GM21423 (cell line): Measurements from ENCODE around the gene PCK2.
"Not testable (repeated sequence)": the region's sequence is repeated elsewhere in the genome, so short reads cannot be mapped to it uniquely, and the experiment has no call there.

Experiments used
- ATAC-seq: cut with Tn5 transposase; IDR thresholded peaks from one replicate; pipeline ENCODE4 v1.9.1; 2021; ENCODE audit warnings: mild to moderate bottlenecking, moderate library complexity; ENCODE audit not compliant: unreplicated experiment

Gene PCK2

DNA sequence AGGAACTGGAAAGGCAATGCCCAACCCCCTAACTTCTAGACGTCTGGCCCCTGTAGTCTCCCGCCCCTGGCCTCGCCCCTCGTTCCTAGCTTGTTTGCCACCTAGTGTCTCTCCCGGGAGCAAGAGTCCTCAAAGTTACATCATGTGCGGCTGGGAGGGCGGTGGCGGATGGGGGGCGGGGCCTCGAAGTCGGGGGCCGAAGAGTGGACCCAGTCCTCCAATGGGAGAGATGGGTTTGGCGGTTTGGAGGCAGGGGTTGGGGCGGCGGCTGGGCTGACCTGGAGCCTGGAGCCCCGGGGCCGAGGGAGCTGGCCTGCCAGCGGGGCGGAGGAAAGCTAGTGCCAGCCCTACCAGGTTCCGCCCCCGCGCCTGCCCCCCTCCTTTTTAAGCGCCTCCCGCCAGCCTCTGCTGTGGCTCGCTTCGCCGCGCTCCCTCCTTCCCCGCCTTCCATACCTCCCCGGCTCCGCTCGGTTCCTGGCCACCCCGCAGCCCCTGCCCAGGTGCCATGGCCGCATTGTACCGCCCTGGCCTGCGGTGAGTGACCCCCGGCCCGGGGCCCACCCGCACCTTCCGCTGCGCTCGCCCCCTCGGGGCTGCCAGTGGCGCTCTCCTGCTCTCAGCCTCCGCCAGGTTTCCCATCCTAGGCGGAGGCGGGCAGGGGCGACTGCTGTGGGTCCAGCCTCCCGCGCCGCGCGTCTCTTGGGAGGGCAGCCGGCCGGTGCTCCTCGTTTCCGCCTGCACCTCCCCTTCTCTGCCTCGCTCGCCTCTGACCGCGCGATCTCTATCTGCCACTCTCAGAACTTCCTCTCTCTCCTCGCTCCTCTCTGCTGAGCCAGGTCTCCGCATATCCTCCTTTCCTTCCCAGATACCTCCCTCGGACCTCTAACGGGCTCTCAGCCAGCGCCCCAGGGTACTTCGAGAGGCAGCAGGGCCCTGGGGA, at the start of gene PCK2:
Gene PCK2 (plus strand): TSS at position 411 of the 940 bp plus-strand sequence. CDS start 95 bp downstream, at position 506.
- peak; percentile 46 for ATAC-seq

DNA sequence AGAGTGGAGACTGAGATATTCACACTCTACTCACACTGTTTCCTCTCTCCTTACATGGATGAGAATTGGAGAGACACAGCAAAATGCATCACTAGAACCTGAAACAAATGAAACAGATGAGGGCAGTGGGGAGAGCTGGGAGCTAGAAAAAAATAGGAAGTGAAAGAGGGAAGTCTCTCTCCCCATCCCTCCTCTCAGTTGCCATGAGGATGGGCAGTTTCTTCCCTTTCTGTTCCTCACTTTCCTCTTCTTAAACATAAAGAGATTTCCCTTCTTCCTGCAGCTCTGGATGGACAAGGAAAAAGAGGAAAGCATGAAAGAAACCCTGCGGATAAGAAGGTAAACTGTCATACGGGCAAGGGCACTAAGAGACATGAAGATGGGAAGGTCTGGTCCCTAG, 45.1 kb upstream of the PCK2 start:
- ATAC-seq: not testable (repeated sequence)

DNA sequence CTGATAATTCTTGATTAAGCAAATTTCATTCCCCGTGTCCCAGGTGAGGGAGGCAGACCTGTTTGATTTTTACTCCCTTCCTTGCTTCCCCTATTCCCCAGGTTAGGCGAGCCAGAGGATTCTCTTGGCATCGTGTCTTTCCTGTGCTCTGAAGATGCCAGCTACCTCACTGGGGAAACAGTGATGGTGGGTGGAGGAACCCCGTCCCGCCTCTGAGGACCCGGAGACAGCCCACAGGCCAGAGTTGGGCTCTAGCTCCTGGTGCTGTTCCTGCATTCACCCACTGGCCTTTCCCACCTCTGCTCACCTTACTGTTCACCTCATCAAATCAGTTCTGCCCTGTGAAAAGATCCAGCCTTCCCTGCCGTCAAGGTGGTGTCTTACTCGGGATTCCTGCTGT, 43.4 kb upstream of the PCK2 start:
- ATAC-seq: not testable (repeated sequence)

- no peak for ATAC-seq
These were observed 42.8 kb upstream of the PCK2 start for GRCh38 chr14:24051176-24051788.

GRCh38 chr14:24051789-24052655, 42.1 kb upstream of the PCK2 start, which contains the start of gene CARMIL3:
Gene CARMIL3 (plus strand): TSS chr14:24052009. CDS start chr14:24052154, 145 bp downstream.
- peak; percentile 75 for ATAC-seq

- no peak for ATAC-seq
These were observed 41.2 kb upstream of the PCK2 start for GRCh38 chr14:24052656-24053547.

- ATAC-seq: no peak
These were observed 40.4 kb upstream of the PCK2 start for GRCh38 chr14:24053548-24054323.

- ATAC-seq: no peak
These were observed 39.8 kb upstream of the PCK2 start for GRCh38 chr14:24054324-24054641.

DNA sequence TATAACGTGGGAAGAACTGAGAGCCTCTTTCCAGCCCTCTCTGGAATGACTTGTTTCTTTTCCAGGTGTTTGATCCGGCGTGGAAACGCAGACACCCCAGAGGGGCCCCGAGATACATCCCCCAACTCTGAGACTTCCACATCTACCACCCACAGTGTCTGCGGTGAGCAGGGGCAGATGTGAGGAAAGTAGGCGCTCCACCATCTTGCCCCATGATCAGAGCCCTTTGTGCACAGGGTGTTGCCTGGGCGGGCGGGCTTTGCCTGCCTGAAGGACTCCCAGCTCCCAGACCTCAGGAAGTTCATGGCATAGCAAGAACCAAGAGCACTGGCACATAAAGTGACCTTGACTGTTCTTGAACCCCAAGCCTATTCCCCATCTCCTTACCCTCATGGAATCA, 39.5 kb upstream of the PCK2 start:
- ATAC-seq: no peak

GRCh38 chr14:24055971-24056799, 37.9 kb upstream of the PCK2 start:
- no peak for ATAC-seq

DNA sequence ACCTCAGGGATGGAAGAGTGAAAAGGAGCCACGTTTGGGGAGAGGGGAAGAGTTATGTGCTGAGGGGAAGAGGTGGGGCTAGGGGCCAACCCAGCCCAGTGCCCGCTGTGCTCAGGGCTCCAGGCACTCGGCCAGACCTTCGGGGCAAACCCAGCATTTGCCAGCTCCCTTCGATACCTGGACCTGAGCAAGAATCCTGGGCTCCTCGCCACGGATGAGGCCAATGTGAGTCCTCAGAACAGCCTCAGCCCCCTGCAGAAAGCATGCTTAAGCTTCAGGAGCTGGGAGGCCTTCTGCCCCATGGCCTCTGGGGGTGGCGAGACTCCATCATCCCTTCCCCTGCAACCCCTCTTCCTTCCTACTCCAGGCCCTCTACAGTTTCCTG, 37.3 kb upstream of the PCK2 start:
- no peak for ATAC-seq

GRCh38 chr14:24057271-24057670, 36.8 kb upstream of the PCK2 start:
- no peak for ATAC-seq

- no peak for ATAC-seq
These were observed 36.2 kb upstream of the PCK2 start for GRCh38 chr14:24057867-24058259.

DNA sequence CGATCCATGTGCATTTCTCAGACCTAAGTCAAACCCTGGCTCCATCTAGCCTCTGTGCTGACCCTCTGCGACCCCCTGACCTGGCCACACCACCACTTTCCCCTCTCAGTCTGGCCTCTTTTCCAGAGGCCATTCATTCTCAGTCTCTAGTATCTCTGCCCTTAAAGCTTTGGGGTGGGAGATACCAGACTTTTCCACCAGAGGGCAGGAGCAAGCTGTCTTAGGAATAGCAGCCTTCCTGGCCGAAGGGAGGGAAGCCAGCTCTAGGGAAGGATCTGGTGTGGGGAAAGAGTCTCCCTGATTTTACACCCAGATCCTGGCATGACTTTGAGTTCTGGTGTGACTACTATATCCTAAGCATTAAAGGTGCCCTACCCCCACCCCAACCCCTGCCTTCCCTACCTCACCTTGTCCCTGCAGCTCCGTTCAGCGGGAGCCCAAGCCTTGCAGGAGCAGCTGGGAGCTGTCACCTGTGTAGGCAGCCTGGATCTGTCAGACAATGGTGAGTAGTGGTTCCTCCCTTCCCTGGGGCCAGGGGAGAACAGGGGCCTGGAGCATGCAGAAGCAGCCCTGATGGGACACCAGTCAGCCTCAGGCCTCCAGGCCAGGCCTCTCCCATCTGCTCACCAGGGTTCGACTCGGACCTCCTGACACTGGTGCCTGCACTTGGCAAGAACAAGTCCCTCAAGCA, 35.7 kb upstream of the PCK2 start:
- no peak for ATAC-seq

DNA sequence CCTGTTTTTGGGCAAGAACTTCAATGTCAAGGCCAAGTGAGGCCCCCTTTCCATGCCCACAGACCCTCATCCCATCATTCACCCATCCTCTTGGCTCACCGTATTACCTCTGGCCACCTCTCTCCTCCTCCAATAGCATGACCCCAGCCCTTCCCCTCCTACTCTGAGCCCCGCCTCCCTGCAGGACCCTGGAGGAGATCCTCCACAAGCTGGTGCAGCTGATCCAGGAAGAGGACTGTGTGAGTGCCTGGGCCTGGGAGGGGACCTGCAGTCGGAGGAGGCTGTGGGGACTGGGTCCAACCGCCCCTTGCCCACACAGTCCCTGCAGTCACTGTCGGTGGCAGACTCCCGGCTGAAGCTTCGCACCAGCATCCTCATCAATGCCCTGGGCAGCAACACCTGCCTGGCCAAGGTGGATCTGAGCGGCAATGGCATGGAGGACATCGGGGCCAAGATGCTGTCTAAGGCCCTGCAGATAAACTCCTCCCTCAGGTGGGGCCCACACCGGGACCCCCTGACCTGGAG, 35.1 kb upstream of the PCK2 start:
- ATAC-seq: no peak

DNA sequence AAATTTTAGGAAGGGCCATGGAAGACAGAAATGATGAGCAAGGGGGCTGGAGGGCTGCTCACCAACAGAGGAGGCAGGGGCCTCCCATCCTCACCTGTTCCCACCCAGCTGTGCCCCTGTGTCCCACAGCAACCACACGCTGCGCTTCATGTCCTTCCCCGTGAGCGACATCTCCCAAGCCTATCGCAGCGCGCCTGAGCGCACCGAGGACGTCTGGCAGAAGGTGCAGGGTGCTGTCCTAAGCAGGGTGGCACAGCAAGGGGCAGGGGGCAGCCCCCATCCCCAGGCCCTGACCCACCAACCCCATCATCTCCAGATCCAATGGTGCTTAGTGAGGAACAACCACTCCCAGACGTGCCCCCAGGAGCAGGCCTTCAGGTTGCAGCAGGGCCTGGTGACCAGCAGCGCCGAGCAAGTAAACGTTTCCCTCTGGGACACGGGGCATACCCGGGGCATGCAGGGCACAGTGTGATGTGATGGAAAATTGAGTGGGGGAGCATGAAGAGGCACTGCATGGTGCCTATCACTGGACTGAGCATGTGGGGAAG, 34.2 kb upstream of the PCK2 start:
- no peak for ATAC-seq

DNA sequence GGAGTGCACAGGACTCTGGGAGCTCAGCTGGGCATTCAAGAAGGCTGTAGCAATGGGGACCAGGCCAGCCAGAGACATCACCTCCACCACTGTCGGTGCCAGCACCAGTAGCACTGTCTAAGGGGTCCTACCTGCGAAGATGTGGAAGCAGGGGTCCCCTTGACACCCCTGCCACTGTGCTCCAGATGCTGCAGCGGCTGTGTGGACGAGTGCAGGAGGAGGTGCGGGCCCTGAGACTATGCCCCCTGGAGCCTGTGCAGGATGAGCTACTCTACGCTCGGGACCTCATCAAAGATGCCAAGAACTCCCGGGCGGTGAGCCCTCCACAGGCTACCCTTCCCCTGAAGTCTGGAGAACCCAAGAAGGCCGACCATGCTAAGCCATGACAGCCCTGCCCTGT, 33.7 kb upstream of the PCK2 start:
- ATAC-seq: no peak
